Subcutaneous abdominal adipose tissue (tissue), 5 donors: ENCODE data around the gene TTBK1.

Experiments used
- H3K27ac ChIP-seq: one replicate; pipeline ENCODE4 v1.7.0; 2013; ENCODE audit warnings: low read depth, mild to moderate bottlenecking, inconsistent platforms, low read length, moderate library complexity
- H3K27me3 ChIP-seq, 5 donors: one replicate each; pipeline ENCODE4 v1.7.0; 2013; ENCODE audit warnings: low read length in 5 of 5, inconsistent platforms in 1 of 5; ENCODE audit not compliant: control insufficient read depth in 5 of 5, insufficient read depth in 4 of 5
- H3K36me3 ChIP-seq, 5 donors: one replicate each; pipeline ENCODE4 v1.7.0; 2013; ENCODE audit warnings: low read length in 5 of 5; ENCODE audit not compliant: control insufficient read depth in 5 of 5, insufficient read depth in 5 of 5
- H3K4me1 ChIP-seq, 5 donors: one replicate each; pipeline ENCODE4 v1.7.0; 2013; ENCODE audit warnings: low read length in 5 of 5, mild to moderate bottlenecking in 3 of 5, moderate library complexity in 1 of 5; ENCODE audit not compliant: control insufficient read depth in 5 of 5, insufficient read depth in 5 of 5
- H3K4me3 ChIP-seq, 5 donors: one replicate each; pipeline ENCODE4 v1.7.0; 2013; ENCODE audit warnings: low read length in 5 of 5, low read depth in 1 of 5
- H3K9ac ChIP-seq, 5 donors: one replicate each; pipeline ENCODE4 v1.7.0; 2013; ENCODE audit warnings: low read length in 5 of 5, mild to moderate bottlenecking in 4 of 5, moderate library complexity in 3 of 5
- H3K9me3 ChIP-seq, 5 donors: one replicate each; pipeline ENCODE4 v1.7.0; 2013; ENCODE audit warnings: low read length in 5 of 5; ENCODE audit not compliant: control insufficient read depth in 5 of 5
- donor health status: healthy.
- donor health status: healthy.
- donor health status: healthy.
- donor health status: healthy.
- donor health status: healthy.

The TTBK1 gene

DNA sequence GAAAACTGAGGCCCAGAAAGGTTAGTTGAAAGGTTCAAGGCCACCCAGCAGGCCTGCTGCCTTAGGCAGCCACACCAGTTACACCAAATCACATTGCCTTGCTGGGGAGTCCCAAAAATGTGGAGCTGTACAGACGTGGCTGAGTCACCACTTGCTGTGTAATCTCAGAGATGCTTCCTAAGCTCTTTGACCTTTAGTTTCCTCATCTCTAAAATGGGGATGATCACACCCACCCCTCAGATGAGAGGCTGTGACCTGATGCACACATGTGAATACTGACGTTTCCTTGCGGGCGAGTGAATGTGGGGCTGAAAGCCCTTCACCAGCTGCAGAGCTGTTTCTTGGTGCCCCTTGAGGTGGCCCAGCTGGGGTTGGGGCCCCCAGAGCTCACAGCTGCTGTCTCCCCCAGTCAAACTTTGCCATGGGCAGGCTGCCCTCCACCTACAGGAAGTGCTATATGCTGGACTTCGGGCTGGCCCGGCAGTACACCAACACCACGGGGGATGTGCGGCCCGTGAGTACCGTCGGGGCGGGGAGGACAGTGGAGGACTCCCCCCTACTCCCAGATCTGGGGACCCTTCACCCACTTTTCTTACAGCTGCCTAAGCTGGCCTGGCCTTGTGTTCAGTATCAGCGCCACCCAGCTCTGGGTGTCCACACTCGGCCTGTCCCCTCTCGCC is 11.0 kb downstream of the TTBK1 start:
- H3K27ac ChIP-seq: no peak overlapping the region
- no peak overlapping the region for H3K4me3 ChIP-seq
- H3K27me3 ChIP-seq: peaks cover 15 to 49% (median 40%) of the 10 kb centered on the region in 5 donors
- H3K9me3 ChIP-seq: no peaks in the 10 kb centered on the region
- H3K9ac ChIP-seq: no peak overlapping the region
- peaks cover 0 to 4% (median 0%) of the 10 kb centered on the region in 5 donors for H3K4me1 ChIP-seq
- H3K36me3 ChIP-seq: no peaks in the 10 kb centered on the region

DNA sequence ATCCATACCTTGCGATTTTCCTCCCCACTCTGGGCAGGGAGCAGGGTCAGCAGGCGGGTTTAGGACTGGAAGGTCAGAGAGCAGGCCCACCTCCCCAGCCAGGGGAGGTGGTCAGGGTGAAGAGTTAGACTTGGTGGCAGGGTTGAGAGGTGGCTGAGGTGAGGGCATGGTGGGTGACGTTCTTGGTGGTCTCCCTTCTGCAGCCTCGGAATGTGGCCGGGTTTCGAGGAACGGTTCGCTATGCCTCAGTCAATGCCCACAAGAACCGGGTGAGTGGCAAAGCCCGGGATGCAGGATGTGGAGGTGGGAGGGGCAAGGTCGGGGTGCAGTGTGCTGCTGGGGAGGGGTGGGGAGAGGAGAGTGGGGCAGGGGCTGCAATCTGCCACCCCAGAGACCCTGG is 11.6 kb downstream of the TTBK1 start:
- Histone ChIP-seq H3K4me1 (peaks cover 0 to 4% (median 0%) of the 10 kb centered on the region in 5 donors), H3K27ac (no peak overlapping the region), H3K4me3 (no peak overlapping the region), H3K36me3 (no peaks in the 10 kb centered on the region), H3K27me3 (peaks cover 15 to 49% (median 40%) of the 10 kb centered on the region in 5 donors), H3K9me3 (no peaks in the 10 kb centered on the region), H3K9ac (no peak overlapping the region)

GRCh38 chr6:43255408-43256054 is 12.2 kb downstream of the TTBK1 start:
- H3K9me3 ChIP-seq: no peaks in the 10 kb centered on the region

DNA sequence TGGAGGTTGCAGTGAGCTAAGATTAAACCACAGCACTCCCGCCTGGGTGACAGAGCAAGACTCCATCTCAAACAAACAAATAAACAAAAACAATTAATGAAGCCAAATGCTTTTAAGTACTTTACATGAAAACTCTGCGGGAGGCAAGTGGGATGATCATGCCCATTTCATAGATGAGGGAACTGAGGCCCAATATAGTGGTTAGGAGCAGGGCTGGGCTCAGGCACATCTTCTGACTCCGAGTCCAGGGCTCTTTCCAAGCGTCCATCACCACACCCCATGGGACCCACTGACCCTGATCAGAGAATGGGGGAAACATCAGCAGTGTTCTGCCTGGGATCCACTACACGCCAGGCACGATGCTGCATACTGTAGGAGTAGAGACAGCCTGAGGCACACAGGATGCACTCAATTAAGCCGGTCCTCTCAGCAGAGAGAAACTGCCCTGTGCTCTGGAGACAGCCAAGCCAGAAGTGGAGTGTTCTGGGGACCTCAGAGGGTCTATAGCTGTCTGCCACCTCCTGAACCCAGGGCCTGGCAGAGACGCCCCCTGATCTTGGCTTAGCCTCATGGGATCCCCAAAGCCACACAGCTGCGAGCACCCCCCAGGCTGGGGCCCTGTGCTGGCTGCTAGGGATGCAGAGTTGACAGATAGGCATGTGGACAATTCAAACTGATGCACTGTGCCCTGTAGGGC is 13.5 kb downstream of the TTBK1 start:
- Histone ChIP-seq H3K4me3 (no peak overlapping the region), H3K27me3 (peaks cover 5 to 37% (median 30%) of the 10 kb centered on the region in 5 donors), H3K9me3 (no peaks in the 10 kb centered on the region), H3K4me1 (peaks cover 0 to under 1% (median 0%) of the 10 kb centered on the region in 5 donors), H3K27ac (no peak overlapping the region), H3K9ac (no peak overlapping the region), H3K36me3 (no peaks in the 10 kb centered on the region)

More at GRCh38 chr6:43255408-43256054, 12.2 kb downstream of the TTBK1 start:
- Histone ChIP-seq H3K27me3 (peaks cover 15 to 49% (median 39%) of the 10 kb centered on the region in 5 donors), H3K4me1 (peaks cover 0 to 4% (median 0%) of the 10 kb centered on the region in 5 donors), H3K27ac (no peak overlapping the region), H3K36me3 (no peaks in the 10 kb centered on the region), H3K4me3 (no peak overlapping the region), H3K9ac (no peak overlapping the region)

DNA sequence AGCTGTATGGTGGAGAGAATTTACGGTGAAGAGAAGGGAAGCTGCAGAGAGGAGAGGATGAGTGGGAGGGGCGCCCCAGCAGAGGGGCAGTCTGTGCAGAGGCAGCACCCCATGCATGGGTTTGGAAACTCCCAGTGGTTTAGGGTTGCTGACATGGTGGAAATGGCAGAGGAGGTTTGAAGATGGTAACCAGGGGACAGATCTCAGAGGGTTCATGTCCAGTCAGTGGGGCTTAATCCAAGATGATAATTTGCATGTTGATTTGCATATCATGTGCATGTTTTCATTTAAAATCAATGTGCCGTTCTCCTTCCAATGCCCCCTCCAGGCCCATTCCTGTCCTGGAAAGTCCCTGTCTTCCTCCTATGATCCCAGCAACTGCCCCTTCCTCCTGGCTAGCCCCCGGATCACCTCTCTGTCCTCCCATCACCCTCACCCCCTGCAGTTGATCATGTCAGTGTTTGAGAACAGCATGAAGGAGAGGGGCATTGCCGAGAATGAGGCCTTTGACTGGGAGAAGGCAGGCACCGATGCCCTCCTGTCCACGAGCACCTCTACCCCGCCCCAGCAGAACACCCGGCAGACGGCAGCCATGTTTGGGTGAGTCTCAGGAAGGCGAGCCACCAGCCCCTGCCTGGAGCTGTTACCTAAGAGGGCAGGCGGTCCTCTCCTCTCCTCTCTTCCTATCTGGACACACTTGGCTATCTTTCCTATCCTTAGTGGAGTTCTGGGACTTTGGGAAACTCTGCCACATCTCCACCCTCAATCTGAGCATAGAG is 14.3 kb downstream of the TTBK1 start:
- H3K9me3 ChIP-seq: no peaks in the 10 kb centered on the region

DNA sequence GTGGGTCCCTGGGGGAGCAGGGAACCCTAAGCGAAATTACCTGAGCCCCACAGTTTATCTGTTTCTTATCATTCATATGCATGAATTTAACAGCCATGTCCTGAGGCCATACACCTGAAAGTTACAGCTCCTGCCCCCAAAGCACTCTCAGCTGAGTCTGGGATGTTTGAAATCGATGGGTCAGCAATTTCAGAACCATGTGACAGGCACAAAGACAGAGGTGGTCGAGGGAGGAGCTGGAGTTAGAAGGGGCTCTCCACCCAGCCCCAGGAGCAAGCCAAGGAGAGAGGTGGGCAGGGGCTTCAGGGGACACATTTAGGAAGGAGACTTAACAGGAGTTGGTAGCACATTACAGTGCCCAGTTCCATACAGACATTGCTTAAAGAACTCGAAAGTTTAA is 14.9 kb downstream of the TTBK1 start:
- Histone ChIP-seq H3K27ac (no peak overlapping the region), H3K4me1 (no peaks in the 10 kb centered on the region), H3K36me3 (no peaks in the 10 kb centered on the region), H3K9ac (no peak overlapping the region), H3K4me3 (no peak overlapping the region), H3K27me3 (peaks cover 0 to 25% (median 18%) of the 10 kb centered on the region in 5 donors), H3K9me3 (no peaks in the 10 kb centered on the region)

More for the DNA sequence above, 14.3 kb downstream of the TTBK1 start:
- no peak overlapping the region for H3K27ac ChIP-seq
- H3K27me3 ChIP-seq: peaks cover 5 to 31% (median 24%) of the 10 kb centered on the region in 5 donors
- no peaks in the 10 kb centered on the region for H3K36me3 ChIP-seq
- no peak overlapping the region for H3K9ac ChIP-seq
- H3K4me3 ChIP-seq: no peak overlapping the region
- no peaks in the 10 kb centered on the region for H3K4me1 ChIP-seq

- Histone ChIP-seq H3K4me3 (no peak overlapping the region), H3K9me3 (no peaks in the 10 kb centered on the region), H3K9ac (no peak overlapping the region), H3K27me3 (peaks cover 0 to 25% (median 15%) of the 10 kb centered on the region in 5 donors), H3K4me1 (no peaks in the 10 kb centered on the region), H3K27ac (no peak overlapping the region), H3K36me3 (no peaks in the 10 kb centered on the region)
Observed at GRCh38 chr6:43258807-43259686, 15.8 kb downstream of the TTBK1 start.

GRCh38 chr6:43260791-43261190 is 17.5 kb downstream of the TTBK1 start:
- no peak overlapping the region for H3K4me3 ChIP-seq
- no peak overlapping the region for H3K27ac ChIP-seq
- no peaks in the 10 kb centered on the region for H3K4me1 ChIP-seq
- no peaks in the 10 kb centered on the region for H3K36me3 ChIP-seq
- peaks cover 0 to 15% (median 9%) of the 10 kb centered on the region in 5 donors for H3K27me3 ChIP-seq
- no peak overlapping the region for H3K9ac ChIP-seq
- no peaks in the 10 kb centered on the region for H3K9me3 ChIP-seq

DNA sequence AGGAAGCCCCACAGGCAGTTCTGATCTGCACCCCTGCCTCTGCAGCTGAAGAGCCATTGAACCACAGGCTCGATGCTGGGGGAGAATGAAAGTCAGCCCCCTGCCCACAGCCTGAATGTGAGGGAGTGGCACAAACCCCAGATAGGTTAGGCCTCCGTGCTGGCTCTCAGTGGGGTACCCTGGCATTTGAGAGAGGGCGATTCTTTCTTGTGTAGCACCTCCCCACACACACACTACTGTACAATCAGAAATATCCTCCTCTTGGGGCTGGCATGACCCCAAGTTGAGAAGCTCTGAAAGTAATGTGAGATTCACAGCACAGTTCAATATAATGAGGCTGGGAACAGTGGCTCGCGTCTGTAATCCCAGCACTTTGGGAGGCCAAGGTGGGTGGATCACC is 17.9 kb downstream of the TTBK1 start:
- Histone ChIP-seq H3K9me3 (no peaks in the 10 kb centered on the region), H3K36me3 (no peaks in the 10 kb centered on the region), H3K4me1 (no peaks in the 10 kb centered on the region), H3K4me3 (no peak overlapping the region), H3K9ac (no peak overlapping the region), H3K27me3 (peaks cover 0 to 15% (median 8%) of the 10 kb centered on the region in 5 donors), H3K27ac (no peak overlapping the region)
